OCI-LY7 (cell line): ENCODE measurements around the gene KIF7.

Source experiments
- EZH2phosphoT487 ChIP-seq: fragments of 200-600 bp; sonication (generic); IDR thresholded peaks from 2 replicates; pipeline ENCODE4 v1.6.1; 2018; ENCODE audit warnings: low read depth, borderline replicate concordance, mild to moderate bottlenecking, mixed run types, antibody characterized with exemption, low read length, moderate library complexity, mixed read lengths
- TF ChIP-seq, protein P1 (sequence below): fragments of 200-600 bp; sonication (generic); conservative IDR thresholded peaks from 2 replicates; pipeline ENCODE4 v1.5.1; 2014; ENCODE audit warnings: mild to moderate bottlenecking, antibody characterized with exemption, low read length, moderate library complexity, mixed read lengths

DNA sequence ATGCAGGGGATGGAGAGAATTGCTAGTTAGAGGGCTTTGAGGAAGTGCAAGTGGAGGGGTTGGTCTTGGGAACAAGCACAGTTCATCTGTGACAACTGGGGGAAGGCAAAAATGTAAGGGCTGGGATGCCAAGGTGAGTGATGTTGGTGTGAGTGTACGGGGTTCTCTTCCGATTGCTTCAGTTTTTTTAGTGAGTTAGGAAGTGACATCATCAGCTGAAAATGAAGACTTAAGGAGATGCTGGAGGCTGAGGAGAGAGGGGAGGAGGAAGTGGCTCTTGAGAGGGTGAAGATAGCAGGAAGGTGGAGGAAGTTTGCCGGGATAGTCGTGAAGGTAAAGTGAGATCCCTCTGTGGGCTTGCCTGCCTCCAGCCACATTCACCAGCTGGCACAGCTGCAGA is 67.3 kb downstream of the KIF7 start:
- TF ChIP-seq, protein P1, sequence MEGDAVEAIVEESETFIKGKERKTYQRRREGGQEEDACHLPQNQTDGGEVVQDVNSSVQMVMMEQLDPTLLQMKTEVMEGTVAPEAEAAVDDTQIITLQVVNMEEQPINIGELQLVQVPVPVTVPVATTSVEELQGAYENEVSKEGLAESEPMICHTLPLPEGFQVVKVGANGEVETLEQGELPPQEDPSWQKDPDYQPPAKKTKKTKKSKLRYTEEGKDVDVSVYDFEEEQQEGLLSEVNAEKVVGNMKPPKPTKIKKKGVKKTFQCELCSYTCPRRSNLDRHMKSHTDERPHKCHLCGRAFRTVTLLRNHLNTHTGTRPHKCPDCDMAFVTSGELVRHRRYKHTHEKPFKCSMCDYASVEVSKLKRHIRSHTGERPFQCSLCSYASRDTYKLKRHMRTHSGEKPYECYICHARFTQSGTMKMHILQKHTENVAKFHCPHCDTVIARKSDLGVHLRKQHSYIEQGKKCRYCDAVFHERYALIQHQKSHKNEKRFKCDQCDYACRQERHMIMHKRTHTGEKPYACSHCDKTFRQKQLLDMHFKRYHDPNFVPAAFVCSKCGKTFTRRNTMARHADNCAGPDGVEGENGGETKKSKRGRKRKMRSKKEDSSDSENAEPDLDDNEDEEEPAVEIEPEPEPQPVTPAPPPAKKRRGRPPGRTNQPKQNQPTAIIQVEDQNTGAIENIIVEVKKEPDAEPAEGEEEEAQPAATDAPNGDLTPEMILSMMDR = no peak
- no peak for TF ChIP-seq EZH2phosphoT487
